ENCODE measurements around the gene PUM2. TPM values are rescaled to one million over a fixed set of nuclear protein-coding genes. Genes with fewer than 3 reads are reported as not detected.

PUM2 gene
- total RNA-seq, 6 experiments from 2014 or later: 60.3 to 69.0 (median 64.8) TPM

DNA sequence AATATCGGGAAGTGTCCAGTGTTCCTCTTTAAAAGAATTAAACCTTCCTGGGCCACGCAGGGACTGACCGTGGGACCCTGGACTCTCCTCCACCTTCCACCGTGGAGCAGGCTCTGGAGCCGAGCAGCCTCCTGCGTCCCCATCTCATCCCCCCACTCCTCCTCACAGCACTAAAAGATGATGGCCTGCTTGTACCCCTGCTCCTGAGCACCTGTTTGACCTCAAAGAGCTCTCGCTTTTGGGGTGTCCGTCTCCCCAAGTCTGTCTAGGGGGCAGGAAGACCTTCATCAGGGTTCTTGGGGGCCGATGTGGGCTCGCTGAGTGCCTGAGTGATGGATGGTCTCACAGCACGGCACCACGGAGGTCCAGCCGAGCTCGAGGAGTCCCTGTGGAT, 124.5 kb downstream of the PUM2 start:
- Mint-ChIP-seq H3K36me3 (ENCODE audit: low read depth) (no peaks in the 10 kb centered on the region), H3K27me3 (ENCODE audit: insufficient read depth) (peaks cover 2% of the 10 kb centered on the region), H3K4me3 (no peak overlapping the region), H3K9me3 (no peaks in the 10 kb centered on the region), H3K27ac (no peak overlapping the region), H3K4me1 (ENCODE audit: low read depth) (peaks cover 48% of the 10 kb centered on the region)
- TF ChIP-seq CTCF (IDR thresholded peaks at IDR 0.05): no peak
- DNase-seq: no peak

- TF ChIP-seq CTCF (IDR thresholded peaks at IDR 0.05): peak; percentile 78
- H3K4me3 Mint-ChIP-seq: peak overlapping the region; percentile 82
- peaks cover 2% of the 10 kb centered on the region for H3K27me3 Mint-ChIP-seq (ENCODE audit: insufficient read depth)
- H3K4me1 Mint-ChIP-seq (ENCODE audit: low read depth): peaks cover 48% of the 10 kb centered on the region
- peaks cover 2% of the 10 kb centered on the region for H3K36me3 Mint-ChIP-seq (ENCODE audit: low read depth)
- DNase-seq: peak; percentile 21
- peak overlapping the region; percentile 38; the same call in 1 of the 2 replicates for H3K27ac Mint-ChIP-seq
- H3K9me3 Mint-ChIP-seq: no peaks in the 10 kb centered on the region
Observed at GRCh38 chr2:20225294-20226151, 125.1 kb downstream of the PUM2 start.

GRCh38 chr2:20224716-20225293, 125.8 kb downstream of the PUM2 start, which contains the start of gene SDC1:
TSS of gene SDC1 (minus strand) at chr2:20225130. CDS start at chr2:20224867, 263 bp downstream.
- peak within 1 kb of the TSS; percentile 82 for H3K4me3 Mint-ChIP-seq
- TF ChIP-seq CTCF (IDR thresholded peaks at IDR 0.05): no peak
- peaks cover 2% of the 10 kb centered on the region for H3K27me3 Mint-ChIP-seq (ENCODE audit: insufficient read depth)
- peaks cover 52% of the 10 kb centered on the region for H3K4me1 Mint-ChIP-seq (ENCODE audit: low read depth)
- H3K27ac Mint-ChIP-seq: peak within 1 kb of the TSS; percentile 38; the same call in 1 of the 2 replicates
- DNase-seq: peak; percentile 37
- H3K9me3 Mint-ChIP-seq: no peaks in the 10 kb centered on the region
- H3K36me3 Mint-ChIP-seq (ENCODE audit: low read depth): peaks cover 7% of the 10 kb centered on the region

GRCh38 chr2:20224164-20224715, 126.4 kb downstream of the PUM2 start:
- no peak for TF ChIP-seq CTCF (IDR thresholded peaks at IDR 0.05)
- H3K4me3 Mint-ChIP-seq: peak overlapping the region; percentile 79; the same call in 1 of the 2 replicates
- H3K36me3 Mint-ChIP-seq (ENCODE audit: low read depth): peaks cover 7% of the 10 kb centered on the region
- H3K4me1 Mint-ChIP-seq (ENCODE audit: low read depth): peaks cover 46% of the 10 kb centered on the region
- no peak for DNase-seq
- H3K27ac Mint-ChIP-seq: no peak overlapping the region
- H3K27me3 Mint-ChIP-seq (ENCODE audit: insufficient read depth): peaks cover 2% of the 10 kb centered on the region
- no peaks in the 10 kb centered on the region for H3K9me3 Mint-ChIP-seq

- DNase-seq: no peak
- Mint-ChIP-seq H3K4me3 (peak overlapping the region; percentile 79), H3K27ac (peak overlapping the region; percentile 85), H3K27me3 (ENCODE audit: insufficient read depth) (peaks cover 2% of the 10 kb centered on the region), H3K36me3 (ENCODE audit: low read depth) (peaks cover 7% of the 10 kb centered on the region), H3K9me3 (no peaks in the 10 kb centered on the region), H3K4me1 (ENCODE audit: low read depth) (peaks cover 43% of the 10 kb centered on the region)
- TF ChIP-seq CTCF (IDR thresholded peaks at IDR 0.05): peak; percentile 42; the same call in 1 of the 2 replicates
Observed at GRCh38 chr2:20223407-20224163, 127.1 kb downstream of the PUM2 start.
